Astrocyte (in vitro differentiated cells and primary cell): ENCODE data around the gene GPC5. TPM values are rescaled to one million over a fixed set of nuclear protein-coding genes. Genes with fewer than 3 reads are reported as not detected.

Experiments
- DNase-seq: peaks from one replicate; pipeline ENCODE4 v3.0.0-alpha.2; 2010; ENCODE audit warnings: low read depth
- FAIRE-seq: peaks from 2 replicates; lab custom pipeline; 2011; peaks lifted over from hg19 to GRCh38; lab: Jason Lieb, UNC
- H2AFZ ChIP-seq: 2 replicates; pipeline ENCODE4 v1.6.0; 2012; ENCODE audit warnings: low read depth, low read length, inconsistent platforms
- H3K27ac ChIP-seq: 2 replicates; pipeline ENCODE4 v1.5.1; 2011; ENCODE audit warnings: low read depth, low read length, inconsistent platforms
- H3K27me3 ChIP-seq: 2 replicates; pipeline ENCODE4 v1.6.0; 2011; ENCODE audit warnings: low read length, inconsistent platforms; ENCODE audit not compliant: insufficient read depth
- H3K36me3 ChIP-seq: 2 replicates; pipeline ENCODE4 v1.5.1; 2011; ENCODE audit warnings: low read length, inconsistent platforms; ENCODE audit not compliant: insufficient read depth
- H3K4me1 ChIP-seq: 2 replicates; pipeline ENCODE4 v1.5.1; 2011; ENCODE audit warnings: low read length, inconsistent platforms; ENCODE audit not compliant: insufficient read depth
- H3K4me2 ChIP-seq: 2 replicates; pipeline ENCODE4 v1.6.0; 2012; ENCODE audit warnings: low read length, inconsistent platforms
- H3K4me3 ChIP-seq: 2 replicates; pipeline ENCODE4 v1.5.1; 2011; ENCODE audit warnings: low read depth, mild to moderate bottlenecking, low read length, inconsistent platforms; ENCODE audit not compliant: insufficient read depth
- H3K79me2 ChIP-seq: 2 replicates; pipeline ENCODE4 v1.6.0; 2012; ENCODE audit warnings: mild to moderate bottlenecking, low read length, inconsistent platforms; ENCODE audit not compliant: insufficient read depth
- H3K9ac ChIP-seq: 2 replicates; pipeline ENCODE4 v1.6.0; 2012; ENCODE audit warnings: mild to moderate bottlenecking, low read length, inconsistent platforms
- H3K9me3 ChIP-seq: 2 replicates; pipeline ENCODE4 v1.5.1; 2012; ENCODE audit warnings: low read depth, mild to moderate bottlenecking, low read length, inconsistent platforms; ENCODE audit not compliant: insufficient read depth
- H4K20me1 ChIP-seq: 2 replicates; pipeline ENCODE4 v1.6.0; 2012; ENCODE audit warnings: low read length, inconsistent platforms; ENCODE audit not compliant: insufficient read depth
- H3K27ac Mint-ChIP-seq: one replicate; pipeline ENCODE4 v1.8.0; 2021; ENCODE audit warnings: mild to moderate bottlenecking, mixed read lengths; ENCODE audit not compliant: unreplicated experiment
- H3K27me3 Mint-ChIP-seq: one replicate; pipeline ENCODE4 v1.8.0; 2021; ENCODE audit warnings: low read depth, mixed read lengths; ENCODE audit not compliant: unreplicated experiment
- H3K36me3 Mint-ChIP-seq: one replicate; pipeline ENCODE4 v1.8.0; 2021; ENCODE audit warnings: low read depth, mixed read lengths; ENCODE audit not compliant: unreplicated experiment
- H3K4me1 Mint-ChIP-seq: one replicate; pipeline ENCODE4 v1.8.0; 2021; ENCODE audit warnings: low read depth, mixed read lengths; ENCODE audit not compliant: unreplicated experiment
- H3K4me3 Mint-ChIP-seq: one replicate; pipeline ENCODE4 v1.8.0; 2021; ENCODE audit warnings: mild to moderate bottlenecking, moderate library complexity, mixed read lengths; ENCODE audit not compliant: unreplicated experiment
- H3K9me3 Mint-ChIP-seq: one replicate; pipeline ENCODE4 v1.8.0; 2021; ENCODE audit warnings: mild to moderate bottlenecking, mixed read lengths; ENCODE audit not compliant: unreplicated experiment
- EZH2 ChIP-seq: IDR thresholded peaks from 2 replicates; pipeline ENCODE4 v1.6.1; 2012; ENCODE audit warnings: mild to moderate bottlenecking, low read length, inconsistent platforms; ENCODE audit not compliant: insufficient read depth
- total RNA-seq: library from RNA; stranded (reverse); gene quantifications from 2 replicates; pipeline ENCODE4 v1.2.1, GENCODE V29; 2021
- TF ChIP-seq, protein P1 (sequence below): IDR thresholded peaks from 2 replicates; pipeline ENCODE4 v1.5.1; 2011; ENCODE audit warnings: low read depth, mild to moderate bottlenecking, inconsistent platforms, low read length, moderate library complexity; ENCODE audit not compliant: insufficient read depth

The GPC5 gene
- total RNA-seq, 1 donor from 2014 or later = 1.1 TPM

DNA sequence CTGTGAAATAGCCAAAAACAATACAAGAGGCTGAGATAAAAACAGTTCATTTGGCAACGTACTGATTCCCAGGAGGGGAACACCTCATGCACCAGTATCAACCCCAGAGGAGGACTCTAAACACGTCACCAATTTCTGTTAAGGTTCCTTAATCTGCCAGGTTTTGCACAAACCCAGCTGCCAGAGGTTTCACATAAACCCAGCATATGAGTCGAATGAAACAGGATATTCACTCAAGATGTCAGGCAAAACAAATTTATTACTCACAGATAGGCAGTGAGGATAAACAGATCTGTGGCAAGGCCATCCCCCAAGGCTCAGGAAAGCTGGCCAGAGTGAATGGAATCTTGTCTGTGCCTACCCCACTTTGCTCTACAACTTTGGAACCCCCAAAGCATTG, 210.9 kb downstream of the GPC5 start:
- TF ChIP-seq, protein P1, sequence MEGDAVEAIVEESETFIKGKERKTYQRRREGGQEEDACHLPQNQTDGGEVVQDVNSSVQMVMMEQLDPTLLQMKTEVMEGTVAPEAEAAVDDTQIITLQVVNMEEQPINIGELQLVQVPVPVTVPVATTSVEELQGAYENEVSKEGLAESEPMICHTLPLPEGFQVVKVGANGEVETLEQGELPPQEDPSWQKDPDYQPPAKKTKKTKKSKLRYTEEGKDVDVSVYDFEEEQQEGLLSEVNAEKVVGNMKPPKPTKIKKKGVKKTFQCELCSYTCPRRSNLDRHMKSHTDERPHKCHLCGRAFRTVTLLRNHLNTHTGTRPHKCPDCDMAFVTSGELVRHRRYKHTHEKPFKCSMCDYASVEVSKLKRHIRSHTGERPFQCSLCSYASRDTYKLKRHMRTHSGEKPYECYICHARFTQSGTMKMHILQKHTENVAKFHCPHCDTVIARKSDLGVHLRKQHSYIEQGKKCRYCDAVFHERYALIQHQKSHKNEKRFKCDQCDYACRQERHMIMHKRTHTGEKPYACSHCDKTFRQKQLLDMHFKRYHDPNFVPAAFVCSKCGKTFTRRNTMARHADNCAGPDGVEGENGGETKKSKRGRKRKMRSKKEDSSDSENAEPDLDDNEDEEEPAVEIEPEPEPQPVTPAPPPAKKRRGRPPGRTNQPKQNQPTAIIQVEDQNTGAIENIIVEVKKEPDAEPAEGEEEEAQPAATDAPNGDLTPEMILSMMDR = no peak
- no peak for TF ChIP-seq EZH2
- no peaks in the 10 kb centered on the region for H3K79me2 ChIP-seq
- Mint-ChIP-seq H3K4me3 (no peak overlapping the region), H3K27me3 (no peaks in the 10 kb centered on the region), H3K27ac (no peak overlapping the region), H3K4me1 (peaks cover 9% of the 10 kb centered on the region), H3K9me3 (no peaks in the 10 kb centered on the region), H3K36me3 (no peaks in the 10 kb centered on the region)
- no peak overlapping the region for H3K4me3 ChIP-seq
- peak; percentile 44 for DNase-seq
- no peaks in the 10 kb centered on the region for H3K27me3 ChIP-seq
- H3K9me3 ChIP-seq = no peaks in the 10 kb centered on the region
- no peak overlapping the region for H3K4me2 ChIP-seq
- no peak overlapping the region for H2AFZ ChIP-seq
- H4K20me1 ChIP-seq = no peaks in the 10 kb centered on the region
- FAIRE-seq = no peak
- no peak overlapping the region for H3K27ac ChIP-seq
- no peaks in the 10 kb centered on the region for H3K36me3 ChIP-seq
- no peaks in the 10 kb centered on the region for H3K4me1 ChIP-seq
- H3K9ac ChIP-seq = no peak overlapping the region

DNA sequence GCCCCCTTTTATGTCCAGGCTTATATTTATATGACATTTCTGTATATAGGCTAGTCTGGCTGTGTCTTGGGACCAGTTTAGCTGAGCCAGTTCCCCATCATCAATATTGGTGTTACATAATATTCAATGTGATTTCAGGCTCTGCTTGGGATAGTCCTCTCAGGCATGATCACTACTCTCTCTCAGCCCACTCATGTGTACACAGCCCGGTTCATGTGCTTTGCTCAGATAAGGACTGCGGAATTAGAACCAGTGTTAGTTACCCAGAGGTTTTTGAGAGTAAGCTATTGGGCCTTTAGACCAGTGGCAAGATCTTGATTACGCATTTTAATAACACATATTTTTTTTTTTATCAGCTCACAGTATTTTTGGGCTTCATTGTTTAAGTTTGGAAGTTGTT, 219.9 kb downstream of the GPC5 start:
- no peaks in the 10 kb centered on the region for H3K4me1 Mint-ChIP-seq
- no peak overlapping the region for H3K4me3 Mint-ChIP-seq
- no peak for TF ChIP-seq EZH2
- TF ChIP-seq, protein P1 = no peak
- no peaks in the 10 kb centered on the region for H3K36me3 ChIP-seq
- no peak overlapping the region for H3K27ac ChIP-seq
- H3K4me3 ChIP-seq = no peak overlapping the region
- no peaks in the 10 kb centered on the region for H3K9me3 Mint-ChIP-seq
- no peaks in the 10 kb centered on the region for H3K9me3 ChIP-seq
- no peaks in the 10 kb centered on the region for H3K36me3 Mint-ChIP-seq
- H2AFZ ChIP-seq = no peak overlapping the region
- H4K20me1 ChIP-seq = no peaks in the 10 kb centered on the region
- FAIRE-seq (no peak), DNase-seq (no peak)
- H3K27ac Mint-ChIP-seq = no peak overlapping the region
- no peaks in the 10 kb centered on the region for H3K27me3 ChIP-seq
- H3K9ac ChIP-seq = no peak overlapping the region
- H3K4me2 ChIP-seq = no peak overlapping the region
- H3K27me3 Mint-ChIP-seq = no peaks in the 10 kb centered on the region
- no peaks in the 10 kb centered on the region for H3K79me2 ChIP-seq
- no peaks in the 10 kb centered on the region for H3K4me1 ChIP-seq

DNA sequence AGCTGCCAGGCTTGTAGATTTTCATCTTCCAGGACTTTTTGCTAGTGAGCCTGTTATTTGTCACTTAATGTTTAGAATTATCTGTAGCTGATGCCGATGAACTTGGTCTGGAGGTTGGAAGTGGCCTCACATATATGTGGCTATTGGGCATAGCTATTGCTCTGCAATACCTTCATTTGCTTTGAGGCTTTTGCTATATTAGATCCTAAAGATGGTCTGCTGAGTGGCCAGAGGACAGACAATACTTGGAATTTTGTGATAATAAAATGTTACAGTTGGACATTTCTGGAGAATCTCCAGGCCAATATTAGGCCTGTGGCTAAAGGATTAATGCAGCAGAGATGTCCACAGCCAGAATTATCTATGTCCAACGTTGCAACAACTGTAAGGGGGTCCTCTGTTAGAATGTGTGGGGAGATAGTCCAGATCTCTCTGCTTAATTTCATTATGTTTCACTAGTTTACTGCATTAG, 222.3 kb downstream of the GPC5 start:
- Histone ChIP-seq H3K9ac (no peak overlapping the region), H2AFZ (no peak overlapping the region), H3K27me3 (no peaks in the 10 kb centered on the region), H3K9me3 (no peaks in the 10 kb centered on the region), H3K4me1 (no peaks in the 10 kb centered on the region), H3K27ac (no peak overlapping the region), H3K36me3 (no peaks in the 10 kb centered on the region), H4K20me1 (no peaks in the 10 kb centered on the region), H3K4me2 (no peak overlapping the region), H3K79me2 (no peaks in the 10 kb centered on the region), H3K4me3 (no peak overlapping the region)
- FAIRE-seq (no peak), DNase-seq (no peak)
- Mint-ChIP-seq H3K9me3 (no peaks in the 10 kb centered on the region), H3K27ac (no peak overlapping the region), H3K36me3 (no peaks in the 10 kb centered on the region), H3K4me3 (no peak overlapping the region), H3K27me3 (no peaks in the 10 kb centered on the region), H3K4me1 (no peaks in the 10 kb centered on the region)
- TF ChIP-seq EZH2 = no peak
- TF ChIP-seq, protein P1 = no peak
